Lung (tissue), 12 donors: Measurements from ENCODE around the gene MYO16. TPM values are rescaled to one million over a fixed set of nuclear protein-coding genes. Genes with fewer than 3 reads are reported as not detected.

ENCODE experiments used
- ATAC-seq: fragments of 200-7000 bp; cut with Tn5 transposase; one replicate; pipeline ENCODE4 v1.9.1; 2020; ENCODE audit warnings: moderate number of reproducible peaks; ENCODE audit not compliant: insufficient read depth, low FRiP score
- DNase-seq, 3 donors: peaks; one replicate each; pipeline ENCODE4 v3.0.0-alpha.2; 2013 to 2017
- H3K27ac ChIP-seq, 2 donors: one replicate each; pipeline ENCODE4 v1.5.1; 2013; ENCODE audit warnings: mild to moderate bottlenecking in 2 of 2, moderate library complexity in 2 of 2, control low read depth in 1 of 2, inconsistent platforms in 1 of 2, low read depth in 1 of 2, low read length in 1 of 2
- H3K27me3 ChIP-seq, 3 donors: one replicate each; pipeline ENCODE4 v1.5.1; 2013; ENCODE audit warnings: low read length in 2 of 3; ENCODE audit not compliant: control insufficient read depth in 3 of 3, insufficient read depth in 3 of 3
- H3K36me3 ChIP-seq, 4 donors: one replicate each; pipeline ENCODE4 v1.5.1; 2013; ENCODE audit warnings: low read length in 4 of 4, mild to moderate bottlenecking in 1 of 4, moderate library complexity in 1 of 4; ENCODE audit not compliant: control insufficient read depth in 4 of 4, insufficient read depth in 4 of 4
- H3K4me1 ChIP-seq, 5 donors: one replicate each; pipeline ENCODE4 v1.5.1; 2013; ENCODE audit warnings: low read length in 5 of 5, mild to moderate bottlenecking in 2 of 5, moderate library complexity in 1 of 5; ENCODE audit not compliant: control insufficient read depth in 5 of 5, insufficient read depth in 5 of 5
- H3K4me3 ChIP-seq: one replicate; pipeline ENCODE4 v1.5.1; 2013; ENCODE audit warnings: mild to moderate bottlenecking, control low read depth, moderate library complexity
- H3K9ac ChIP-seq, 2 donors: one replicate each; pipeline ENCODE4 v1.5.1; 2013; ENCODE audit warnings: low read length in 2 of 2, control low read depth in 1 of 2; ENCODE audit not compliant: insufficient read depth in 1 of 2
- H3K9me3 ChIP-seq, 4 donors: one replicate each; pipeline ENCODE4 v1.5.1; 2013; ENCODE audit warnings: low read length in 3 of 4, mild to moderate bottlenecking in 1 of 4, moderate library complexity in 1 of 4; ENCODE audit not compliant: control insufficient read depth in 4 of 4, insufficient read depth in 3 of 4
- WGBS, 2 donors: extraction: QIAGEN DNeasy Blood & Tissue Kit; methylation state at CpG; one replicate each; pipeline ENCODE4 v1.1.7; 2013; 5-methylcytosine and 5-hydroxymethylcytosine counted together
- polyA plus RNA-seq, 2 donors: library from polyadenylated mRNA; stranded (reverse); fragments of 200-250 nt; gene quantifications; one replicate each; pipeline ENCODE4 v1.2.1, GENCODE V29; 2013
- total RNA-seq, 2 donors: library from RNA; depleted of rRNA in 1 of 2; stranded (reverse); fragments of >200 nt in 1 of 2; gene quantifications; one replicate each; pipeline ENCODE4 v1.2.1, GENCODE V29; 2014 to 2021
- TF ChIP-seq, protein P1 (sequence below): IDR thresholded peaks from 2 replicates; pipeline ENCODE4 v1.5.1; 2012; ENCODE audit warnings: mild to moderate bottlenecking; ENCODE audit errors: control extremely low read depth, extremely low read depth
- donor health status: control.
- donor health status: control.
- donor health status: Bipolar disorder and iron deficiency.
- donor health status: healthy.
- donor health status: DM: yes; HTN: yes; CAD: no.

MYO16 gene
- total and polyA plus RNA-seq, 4 donors = 0.12 to 13.8 (median 0.88) TPM

DNA sequence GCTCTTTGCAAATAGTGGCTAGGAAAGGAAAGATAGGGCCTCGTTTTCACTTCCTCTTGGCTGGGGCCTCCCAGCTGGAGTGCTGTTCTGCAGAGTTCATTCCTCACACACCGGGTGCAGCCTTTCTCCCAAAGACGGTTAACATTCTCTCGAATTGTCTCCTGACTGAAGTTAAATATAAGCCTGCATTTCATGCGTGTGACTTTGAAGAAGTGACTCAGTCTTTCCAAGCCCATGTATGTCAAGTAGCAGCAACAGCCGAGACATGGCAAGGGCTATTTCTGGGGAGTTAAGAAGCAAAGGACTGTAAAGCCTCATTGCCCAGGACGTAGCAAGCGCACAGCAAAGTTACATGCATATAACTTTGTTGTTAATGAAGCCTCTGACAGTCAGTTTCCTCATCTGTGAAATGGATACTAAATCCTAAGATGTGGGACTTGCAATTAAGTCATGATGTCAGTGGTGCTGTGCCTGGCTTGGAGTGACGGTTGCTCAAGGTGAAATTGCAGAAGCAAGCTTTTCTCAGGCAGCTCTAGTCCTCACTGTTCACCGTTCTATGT is 502.4 kb downstream of the MYO16 start:
- ATAC-seq (no peak), DNase-seq (peak; percentile 24 to 69 (median 42))
- Histone ChIP-seq H3K9me3 (no peaks in the 10 kb centered on the region), H3K27me3 (no peaks in the 10 kb centered on the region), H3K4me1 (peaks cover 0 to 23% (median 2%) of the 10 kb centered on the region in 5 donors), H3K36me3 (no peaks in the 10 kb centered on the region), H3K9ac (no peak overlapping the region), H3K27ac (no peak overlapping the region), H3K4me3 (no peak overlapping the region)
- TF ChIP-seq, protein P1, sequence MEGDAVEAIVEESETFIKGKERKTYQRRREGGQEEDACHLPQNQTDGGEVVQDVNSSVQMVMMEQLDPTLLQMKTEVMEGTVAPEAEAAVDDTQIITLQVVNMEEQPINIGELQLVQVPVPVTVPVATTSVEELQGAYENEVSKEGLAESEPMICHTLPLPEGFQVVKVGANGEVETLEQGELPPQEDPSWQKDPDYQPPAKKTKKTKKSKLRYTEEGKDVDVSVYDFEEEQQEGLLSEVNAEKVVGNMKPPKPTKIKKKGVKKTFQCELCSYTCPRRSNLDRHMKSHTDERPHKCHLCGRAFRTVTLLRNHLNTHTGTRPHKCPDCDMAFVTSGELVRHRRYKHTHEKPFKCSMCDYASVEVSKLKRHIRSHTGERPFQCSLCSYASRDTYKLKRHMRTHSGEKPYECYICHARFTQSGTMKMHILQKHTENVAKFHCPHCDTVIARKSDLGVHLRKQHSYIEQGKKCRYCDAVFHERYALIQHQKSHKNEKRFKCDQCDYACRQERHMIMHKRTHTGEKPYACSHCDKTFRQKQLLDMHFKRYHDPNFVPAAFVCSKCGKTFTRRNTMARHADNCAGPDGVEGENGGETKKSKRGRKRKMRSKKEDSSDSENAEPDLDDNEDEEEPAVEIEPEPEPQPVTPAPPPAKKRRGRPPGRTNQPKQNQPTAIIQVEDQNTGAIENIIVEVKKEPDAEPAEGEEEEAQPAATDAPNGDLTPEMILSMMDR = no peak
- 19 to 29% methylated on average over 10 of the region's 10 CpGs for WGBS, 2 donors

DNA sequence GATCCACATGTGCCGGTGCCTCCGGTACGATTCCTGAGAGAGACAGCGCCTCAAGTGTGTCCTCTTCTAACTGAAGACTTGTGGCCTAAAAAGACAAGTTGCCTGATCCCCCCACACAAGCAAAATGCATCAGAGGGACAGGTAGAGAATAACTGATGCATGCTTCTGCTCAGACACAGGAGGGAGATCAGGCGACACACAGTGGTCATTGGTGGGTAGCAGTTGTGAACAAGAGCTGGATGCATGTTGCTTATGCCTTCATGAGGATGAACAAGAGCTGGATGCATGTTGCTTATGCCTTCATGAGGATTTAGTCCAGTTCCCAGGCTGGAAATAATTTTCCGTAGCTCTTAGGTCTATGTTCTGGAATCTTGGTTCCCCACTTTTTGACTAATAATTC is 505.6 kb downstream of the MYO16 start:
- Histone ChIP-seq H3K27ac (no peak overlapping the region), H3K27me3 (peaks cover 0 to 7% (median 2%) of the 10 kb centered on the region in 3 donors), H3K4me3 (no peak overlapping the region), H3K36me3 (no peaks in the 10 kb centered on the region), H3K9ac (no peak overlapping the region), H3K9me3 (peaks cover 0 to 2% (median 0%) of the 10 kb centered on the region in 4 donors), H3K4me1 (peaks cover 0 to 12% (median 2%) of the 10 kb centered on the region in 5 donors)
- ATAC-seq (no peak), DNase-seq (no peak)
- WGBS, 2 donors = 91 to 97% methylated on average over 6 of the region's 6 CpGs
- TF ChIP-seq, protein P1 = no peak

DNA sequence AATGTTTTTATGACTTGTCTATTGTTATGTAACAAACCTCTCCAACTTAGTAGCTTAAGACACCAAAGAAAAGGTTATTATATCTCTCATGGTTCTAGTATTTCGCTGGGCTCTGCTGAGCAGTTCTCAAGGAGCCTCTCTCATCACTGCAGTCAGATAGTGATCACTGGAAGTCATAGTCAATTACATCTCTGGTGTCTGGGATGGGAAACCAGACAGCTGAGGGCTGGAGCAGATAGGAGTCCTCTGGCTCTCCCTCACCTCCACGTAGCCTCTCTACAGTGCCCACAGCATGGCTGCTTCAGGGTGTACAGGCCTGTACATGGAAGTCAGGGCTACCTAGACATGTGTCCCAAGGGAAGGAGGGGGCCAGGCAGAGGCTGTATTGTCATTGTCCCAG is 507.5 kb downstream of the MYO16 start:
- H3K27ac ChIP-seq = no peak overlapping the region
- H3K4me1 ChIP-seq = peaks cover 0 to 7% (median under 1%) of the 10 kb centered on the region in 5 donors
- no peak overlapping the region for H3K9ac ChIP-seq
- TF ChIP-seq, protein P1 = no peak
- ATAC-seq (no peak), DNase-seq (no peak)
- peaks cover 0 to 15% (median 11%) of the 10 kb centered on the region in 3 donors for H3K27me3 ChIP-seq
- H3K9me3 ChIP-seq = peaks cover 0 to 8% (median 0%) of the 10 kb centered on the region in 4 donors
- 91 to 94% methylated on average over 2 of the region's 2 CpGs for WGBS, 2 donors
- no peaks in the 10 kb centered on the region for H3K36me3 ChIP-seq
- H3K4me3 ChIP-seq = no peak overlapping the region

DNA sequence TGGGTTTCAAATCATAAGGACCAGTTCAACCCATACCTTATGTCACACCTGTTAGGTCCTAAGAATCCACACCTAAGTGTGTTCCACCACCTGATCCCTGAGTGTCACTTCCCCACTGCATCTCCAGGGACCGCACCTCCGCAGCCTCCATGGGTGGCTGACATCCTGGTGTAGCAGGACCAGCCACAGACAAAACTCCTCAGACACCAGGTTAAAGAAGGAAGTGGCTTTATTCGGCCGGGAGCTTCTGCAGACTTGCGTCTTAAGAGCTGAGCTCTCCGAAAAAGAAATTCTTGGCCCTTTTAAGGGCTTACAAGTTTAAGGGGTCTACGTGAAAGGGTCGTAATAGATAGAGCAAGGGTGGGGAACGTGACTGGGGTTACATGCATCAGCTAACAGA is 509.9 kb downstream of the MYO16 start:
- DNase-seq = no peak
- ATAC-seq = no peak
- TF ChIP-seq, protein P1 = no peak
- Histone ChIP-seq H3K27ac (no peak overlapping the region), H3K4me1 (no peaks in the 10 kb centered on the region), H3K36me3 (no peaks in the 10 kb centered on the region), H3K9ac (no peak overlapping the region), H3K4me3 (no peak overlapping the region), H3K9me3 (peaks cover 0 to 8% (median 0%) of the 10 kb centered on the region in 4 donors), H3K27me3 (peaks cover 0 to 22% (median 16%) of the 10 kb centered on the region in 3 donors)
- 97 to 99% methylated on average over 9 of the region's 9 CpGs for WGBS, 2 donors
